ENCODE measurements around the gene TRPV3. TPM values are rescaled to one million over a fixed set of nuclear protein-coding genes. Genes with fewer than 3 reads are reported as not detected.

TRPV3 gene
- polyA plus RNA-seq, 1 donor (not counting 4 experiments of a cell fraction or from before 2014, with no cell fraction given): 9.4 TPM

DNA sequence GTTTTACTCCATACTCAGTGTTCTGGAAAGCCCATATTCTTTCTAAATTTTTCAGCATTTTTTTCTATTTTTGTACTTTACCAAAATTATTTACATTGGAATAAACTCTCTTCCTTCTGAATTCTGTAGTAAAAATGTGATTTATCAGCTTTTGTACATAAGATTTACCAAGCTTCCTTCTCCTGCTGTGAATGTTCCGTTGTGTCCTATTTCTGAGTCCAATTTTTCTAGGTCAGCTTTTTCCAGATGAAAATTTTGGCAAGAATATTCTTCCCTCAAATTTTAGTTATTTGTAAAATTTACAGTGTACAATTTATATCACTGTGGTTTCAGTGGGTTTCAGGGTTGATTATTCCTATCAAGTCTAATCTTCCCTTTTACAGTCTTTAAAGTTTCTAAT, 54.3 kb downstream of the TRPV3 start:
- Histone ChIP-seq H4K20me1 (ENCODE audit: control insufficient read depth, extremely low read depth, insufficient read depth, low read length) (no peaks in the 10 kb centered on the region), H3K27me3 (ENCODE audit: control insufficient read depth, extremely low read depth, insufficient read depth, low read length) (no peaks in the 10 kb centered on the region), H2AFZ (ENCODE audit: control insufficient read depth, low read length) (no peak overlapping the region), H3K4me2 (ENCODE audit: control insufficient read depth, extremely low read depth, insufficient read depth, low read depth, low read length) (no peak overlapping the region), H3K36me3 (ENCODE audit: control insufficient read depth in 2 of 2, extremely low read depth in 1 of 2, insufficient read depth in 2 of 2, low read length in 2 of 2) (no peaks in the 10 kb centered on the region), H3K4me1 (ENCODE audit: control insufficient read depth, extremely low read depth, insufficient read depth, low read length) (no peaks in the 10 kb centered on the region), H3K4me3 (ENCODE audit: control insufficient read depth in 2 of 3, extremely low read depth in 1 of 3, insufficient read depth in 2 of 3, low read depth in 1 of 3, low read length in 3 of 3) (no peak overlapping the region), H3K79me2 (ENCODE audit: control insufficient read depth, insufficient read depth, low read length) (no peaks in the 10 kb centered on the region), H3K9ac (ENCODE audit: control insufficient read depth, extremely low read depth, insufficient read depth, low read length) (no peak overlapping the region), H3K27ac (ENCODE audit: control insufficient read depth, insufficient read depth, low read length) (no peak overlapping the region), H3K9me1 (ENCODE audit: control insufficient read depth, extremely low read depth, insufficient read depth, low read length) (no peaks in the 10 kb centered on the region), H3K9me3 (ENCODE audit: control insufficient read depth, low read depth, low read length) (no peaks in the 10 kb centered on the region)
- DNase-seq (ENCODE audit: low read depth, low spot score): no peak
- dilution Hi-C loops (cut with MboI; ENCODE audit: extremely low pct_ligation_motif_present, low sequenced_read_pairs): no loop called here
- TF ChIP-seq EZH2 (IDR thresholded peaks at IDR 0.05; ENCODE audit: low read length): no peak
- TF ChIP-seq, protein P1, sequence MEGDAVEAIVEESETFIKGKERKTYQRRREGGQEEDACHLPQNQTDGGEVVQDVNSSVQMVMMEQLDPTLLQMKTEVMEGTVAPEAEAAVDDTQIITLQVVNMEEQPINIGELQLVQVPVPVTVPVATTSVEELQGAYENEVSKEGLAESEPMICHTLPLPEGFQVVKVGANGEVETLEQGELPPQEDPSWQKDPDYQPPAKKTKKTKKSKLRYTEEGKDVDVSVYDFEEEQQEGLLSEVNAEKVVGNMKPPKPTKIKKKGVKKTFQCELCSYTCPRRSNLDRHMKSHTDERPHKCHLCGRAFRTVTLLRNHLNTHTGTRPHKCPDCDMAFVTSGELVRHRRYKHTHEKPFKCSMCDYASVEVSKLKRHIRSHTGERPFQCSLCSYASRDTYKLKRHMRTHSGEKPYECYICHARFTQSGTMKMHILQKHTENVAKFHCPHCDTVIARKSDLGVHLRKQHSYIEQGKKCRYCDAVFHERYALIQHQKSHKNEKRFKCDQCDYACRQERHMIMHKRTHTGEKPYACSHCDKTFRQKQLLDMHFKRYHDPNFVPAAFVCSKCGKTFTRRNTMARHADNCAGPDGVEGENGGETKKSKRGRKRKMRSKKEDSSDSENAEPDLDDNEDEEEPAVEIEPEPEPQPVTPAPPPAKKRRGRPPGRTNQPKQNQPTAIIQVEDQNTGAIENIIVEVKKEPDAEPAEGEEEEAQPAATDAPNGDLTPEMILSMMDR (optimal IDR thresholded peaks at IDR 0.05 in 1 of 3, IDR thresholded peaks at IDR 0.05 in 1 of 3, conservative IDR thresholded peaks at IDR 0.05 in 1 of 3; ENCODE audit: extremely low read depth in 1 of 3, insufficient read depth in 2 of 3, low read length in 3 of 3): no peak
- no peak for FAIRE-seq

DNA sequence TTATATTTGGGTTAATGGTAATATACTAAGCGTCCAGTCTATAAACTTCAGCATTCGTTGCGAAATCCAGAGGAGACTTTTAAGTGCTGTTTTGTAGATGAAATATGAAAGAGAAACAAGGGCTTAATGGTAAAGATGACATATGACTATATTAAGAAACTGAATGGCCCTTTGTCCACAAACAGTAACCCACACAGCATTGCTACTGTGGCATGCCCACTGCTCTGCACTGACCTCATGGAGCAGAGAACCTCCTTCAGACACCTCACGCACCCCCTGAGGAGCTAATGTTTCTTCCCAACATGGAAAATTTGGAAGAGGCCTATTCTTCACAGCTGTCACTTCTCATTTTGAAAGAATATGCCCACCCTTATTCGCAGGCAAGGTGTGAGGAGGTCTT, 55.1 kb downstream of the TRPV3 start:
- no peak overlapping the region for H3K27ac ChIP-seq (ENCODE audit: control insufficient read depth, insufficient read depth, low read length)
- no peak overlapping the region for H3K9ac ChIP-seq (ENCODE audit: control insufficient read depth, extremely low read depth, insufficient read depth, low read length)
- H2AFZ ChIP-seq (ENCODE audit: control insufficient read depth, low read length): no peak overlapping the region
- dilution Hi-C loops (cut with MboI; ENCODE audit: extremely low pct_ligation_motif_present, low sequenced_read_pairs): no loop called here
- no peak for TF ChIP-seq EZH2 (IDR thresholded peaks at IDR 0.05; ENCODE audit: low read length)
- TF ChIP-seq, protein P1 (optimal IDR thresholded peaks at IDR 0.05 in 1 of 3, IDR thresholded peaks at IDR 0.05 in 1 of 3, conservative IDR thresholded peaks at IDR 0.05 in 1 of 3; ENCODE audit: extremely low read depth in 1 of 3, insufficient read depth in 2 of 3, low read length in 3 of 3): no peak
- H3K4me3 ChIP-seq (ENCODE audit: control insufficient read depth in 2 of 3, extremely low read depth in 1 of 3, insufficient read depth in 2 of 3, low read depth in 1 of 3, low read length in 3 of 3): no peak overlapping the region
- no peaks in the 10 kb centered on the region for H3K36me3 ChIP-seq (ENCODE audit: control insufficient read depth in 2 of 2, extremely low read depth in 1 of 2, insufficient read depth in 2 of 2, low read length in 2 of 2)
- no peaks in the 10 kb centered on the region for H3K79me2 ChIP-seq (ENCODE audit: control insufficient read depth, insufficient read depth, low read length)
- FAIRE-seq: no peak
- no peaks in the 10 kb centered on the region for H3K4me1 ChIP-seq (ENCODE audit: control insufficient read depth, extremely low read depth, insufficient read depth, low read length)
- no peaks in the 10 kb centered on the region for H3K9me3 ChIP-seq (ENCODE audit: control insufficient read depth, low read depth, low read length)
- no peak for DNase-seq (ENCODE audit: low read depth, low spot score)
- no peaks in the 10 kb centered on the region for H3K27me3 ChIP-seq (ENCODE audit: control insufficient read depth, extremely low read depth, insufficient read depth, low read length)
- no peaks in the 10 kb centered on the region for H3K9me1 ChIP-seq (ENCODE audit: control insufficient read depth, extremely low read depth, insufficient read depth, low read length)
- no peak overlapping the region for H3K4me2 ChIP-seq (ENCODE audit: control insufficient read depth, extremely low read depth, insufficient read depth, low read depth, low read length)
- no peaks in the 10 kb centered on the region for H4K20me1 ChIP-seq (ENCODE audit: control insufficient read depth, extremely low read depth, insufficient read depth, low read length)

Measured in keratinocyte (primary cell).